Suprapubic skin (tissue), 3 donors: ENCODE data around the gene GH1.
"Not testable (repeated sequence)": the region's sequence is repeated elsewhere in the genome, so short reads cannot be mapped to it uniquely, and the experiment has no call there.

ENCODE experiments used
- POLR2A ChIP-seq, 2 donors: fragments of 450-650 bp; IDR thresholded peaks; one replicate each; pipeline ENCODE4 v1.6.1; 2017; ENCODE audit warnings: antibody characterized with exemption in 2 of 2, mild to moderate bottlenecking in 2 of 2, moderate library complexity in 2 of 2
- TF ChIP-seq, protein P1 (sequence below), 2 donors: fragments of 200-600 bp in 1 of 2; fragments of 450-650 bp in 1 of 2; sonication (generic) in 1 of 2; IDR thresholded peaks; one replicate each; pipeline ENCODE4 v1.5.1; 2016 to 2019; ENCODE audit warnings: antibody characterized with exemption in 2 of 2, mild to moderate bottlenecking in 1 of 2, moderate library complexity in 1 of 2

- TF ChIP-seq, protein P1, sequence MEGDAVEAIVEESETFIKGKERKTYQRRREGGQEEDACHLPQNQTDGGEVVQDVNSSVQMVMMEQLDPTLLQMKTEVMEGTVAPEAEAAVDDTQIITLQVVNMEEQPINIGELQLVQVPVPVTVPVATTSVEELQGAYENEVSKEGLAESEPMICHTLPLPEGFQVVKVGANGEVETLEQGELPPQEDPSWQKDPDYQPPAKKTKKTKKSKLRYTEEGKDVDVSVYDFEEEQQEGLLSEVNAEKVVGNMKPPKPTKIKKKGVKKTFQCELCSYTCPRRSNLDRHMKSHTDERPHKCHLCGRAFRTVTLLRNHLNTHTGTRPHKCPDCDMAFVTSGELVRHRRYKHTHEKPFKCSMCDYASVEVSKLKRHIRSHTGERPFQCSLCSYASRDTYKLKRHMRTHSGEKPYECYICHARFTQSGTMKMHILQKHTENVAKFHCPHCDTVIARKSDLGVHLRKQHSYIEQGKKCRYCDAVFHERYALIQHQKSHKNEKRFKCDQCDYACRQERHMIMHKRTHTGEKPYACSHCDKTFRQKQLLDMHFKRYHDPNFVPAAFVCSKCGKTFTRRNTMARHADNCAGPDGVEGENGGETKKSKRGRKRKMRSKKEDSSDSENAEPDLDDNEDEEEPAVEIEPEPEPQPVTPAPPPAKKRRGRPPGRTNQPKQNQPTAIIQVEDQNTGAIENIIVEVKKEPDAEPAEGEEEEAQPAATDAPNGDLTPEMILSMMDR (IDR thresholded peaks at IDR 0.05), result not testable (repeated sequence)
- TF ChIP-seq POLR2A (IDR thresholded peaks at IDR 0.05), result not testable (repeated sequence)
Observed at GRCh38 chr17:63896524-63897354, 21.9 kb downstream of the GH1 start, which contains the start of gene CSH1.
